A673 (cell line): Measurements from ENCODE around the gene SNAP23. TPM values are rescaled to one million over a fixed set of nuclear protein-coding genes. Genes with fewer than 3 reads are reported as not detected.

Experiments used
- BruUV-seq: library from RNA; stranded (reverse); fragments of 400-500 nt; replicated peaks from 2 replicates; lab custom pipeline; 2021; lab: Mats Ljungman, UMichigan
- CTCF ChIA-PET: fragments of 300-600 bp; sonication (Branson Sonifier 250); formaldehyde crosslinking; loops from one replicate; lab custom pipeline; 2022; ENCODE audit warnings: antibody characterized with exemption; lab: Charles Lee
- POLR2A ChIA-PET: fragments of 300-600 bp; sonication (Branson Sonifier 250); formaldehyde crosslinking; loops from one replicate; lab custom pipeline; 2022; ENCODE audit warnings: antibody characterized with exemption; ENCODE audit not compliant: low non-redundant PET; lab: Charles Lee
- DNase-seq: peaks from one replicate; pipeline ENCODE4 v3.0.0-alpha.2; 2015; ENCODE audit warnings: low spot score
- H3K27ac ChIP-seq: fragments of 200-600 bp; sonication (generic); 2 replicates; pipeline ENCODE4 v1.5.1; 2016; ENCODE audit warnings: mixed run types, low read depth, mild to moderate bottlenecking, mixed read lengths, antibody characterized with exemption, low read length; ENCODE audit not compliant: poor library complexity, severe bottlenecking
- H3K27me3 ChIP-seq: fragments of 200-600 bp; sonication (generic); replicated peaks from 2 replicates; pipeline ENCODE4 v1.6.1; 2017; ENCODE audit warnings: mixed run types, low read depth, mild to moderate bottlenecking, mixed read lengths, antibody characterized with exemption, low read length; ENCODE audit not compliant: insufficient read depth, poor library complexity
- H3K36me3 ChIP-seq: fragments of 200-600 bp; sonication (generic); 2 replicates; pipeline ENCODE4 v1.6.1; 2016; ENCODE audit warnings: mixed run types, mild to moderate bottlenecking, mixed read lengths, antibody characterized with exemption, low read length; ENCODE audit not compliant: insufficient read depth, poor library complexity, severe bottlenecking
- H3K4me1 ChIP-seq: fragments of 200-600 bp; sonication (generic); 2 replicates; pipeline ENCODE4 v1.6.1; 2017; ENCODE audit warnings: mixed run types, mild to moderate bottlenecking, mixed read lengths, antibody characterized with exemption, low read length; ENCODE audit not compliant: insufficient read depth, poor library complexity, severe bottlenecking
- H3K4me3 ChIP-seq: fragments of 200-600 bp; sonication (generic); 2 replicates; pipeline ENCODE4 v1.5.1; 2016; ENCODE audit warnings: low read depth, mixed run types, mild to moderate bottlenecking, mixed read lengths, low read length; ENCODE audit not compliant: poor library complexity, severe bottlenecking
- H3K9me3 ChIP-seq: fragments of 200-600 bp; sonication (generic); 2 replicates; pipeline ENCODE4 v1.6.1; 2016; ENCODE audit warnings: mixed run types, low read depth, mild to moderate bottlenecking, mixed read lengths, antibody characterized with exemption, low read length; ENCODE audit not compliant: poor library complexity, severe bottlenecking
- CTCF ChIP-seq: fragments of 300-800, 200-600 bp; sonication (generic); conservative IDR thresholded peaks from 2 replicates; pipeline ENCODE4 v1.5.1; 2017; ENCODE audit warnings: low read depth, mild to moderate bottlenecking, antibody characterized with exemption, low read length, moderate library complexity, mixed read lengths
- EZH2 ChIP-seq: fragments of 200-600 bp; sonication (generic); IDR thresholded peaks from 2 replicates; pipeline ENCODE4 v1.6.1; 2017; ENCODE audit warnings: borderline replicate concordance, low read depth, mild to moderate bottlenecking, mixed read lengths, antibody characterized with exemption, low read length; ENCODE audit not compliant: poor library complexity, severe bottlenecking
- intact Hi-C: fragments of 100-400 bp; cut with micrococcal nuclease; formaldehyde crosslinking; loops from one replicate; pipeline ENCODE4 v1.10.0; 2022; ENCODE audit not compliant: unreplicated experiment
- total RNA-seq: library from RNA; stranded (reverse); gene quantifications from 2 replicates; pipeline ENCODE4 v1.2.3, GENCODE V29; 2021

SNAP23 gene
- total RNA-seq, 1 experiment from 2014 or later: 124 TPM

- DNase-seq: no peak
- Histone ChIP-seq H3K36me3 (peaks cover 8% of the 10 kb centered on the region), H3K4me1 (peaks cover 55% of the 10 kb centered on the region), H3K9me3 (no peaks in the 10 kb centered on the region), H3K4me3 (peak overlapping the region; percentile 27), H3K27me3 (no peaks in the 10 kb centered on the region), H3K27ac (peak overlapping the region; percentile 95)
- CTCF ChIA-PET: no interaction called here
- TF ChIP-seq CTCF (no peak), EZH2 (no peak)
- POLR2A ChIA-PET: no interaction called here
- intact Hi-C loops: no loop called here
- BruUV-seq: no TSS peak
These were observed 38.9 kb upstream of the SNAP23 start for GRCh38 chr15:42456531-42456930.

- ChIA-PET POLR2A (no interaction called here), CTCF (no interaction called here)
- Histone ChIP-seq H3K9me3 (no peaks in the 10 kb centered on the region), H3K4me3 (peak overlapping the region; percentile 27), H3K36me3 (peaks cover 4% of the 10 kb centered on the region), H3K4me1 (peaks cover 59% of the 10 kb centered on the region), H3K27ac (peak overlapping the region; percentile 95), H3K27me3 (no peaks in the 10 kb centered on the region)
- BruUV-seq: TSS peak; percentile 43
- TF ChIP-seq CTCF (no peak), EZH2 (no peak)
- DNase-seq: peak; percentile 51
- intact Hi-C loops: no loop called here
These were observed 38.5 kb upstream of the SNAP23 start for GRCh38 chr15:42456971-42457370.

GRCh38 chr15:42457445-42458442 is 37.7 kb upstream of the SNAP23 start:
- Histone ChIP-seq H3K4me3 (peak overlapping the region; percentile 27), H3K36me3 (peaks cover 3% of the 10 kb centered on the region), H3K9me3 (no peaks in the 10 kb centered on the region), H3K27ac (peak overlapping the region; percentile 95), H3K4me1 (peaks cover 61% of the 10 kb centered on the region), H3K27me3 (no peaks in the 10 kb centered on the region)
- ChIA-PET POLR2A (no interaction called here), CTCF (no interaction called here)
- DNase-seq: peak; percentile 94
- TF ChIP-seq EZH2 (no peak), CTCF (no peak)
- intact Hi-C loops: no loop called here
- no TSS peak for BruUV-seq
